HepG2 (cell line): ENCODE measurements around the gene SRSF10. TPM values are rescaled to one million over a fixed set of nuclear protein-coding genes. Genes with fewer than 3 reads are reported as not detected.

Source experiments
- ATAC-seq: fragments of 200-7000 bp; cut with Tn5 transposase; 3 replicates; pipeline ENCODE4 v1.9.1; 2020; ENCODE audit warnings: mild to moderate bottlenecking, moderate library complexity
- BruUV-seq: library from RNA; stranded (reverse); fragments of 400-500 nt; replicated peaks from 2 replicates; lab custom pipeline; 2021; lab: Mats Ljungman, UMichigan
- CTCF ChIA-PET: fragments of 300-600 bp; formaldehyde crosslinking; extraction: SDS; loops from one replicate; lab custom pipeline; 2021; ENCODE audit warnings: low total read pairs, inconsistent platforms, low intra/inter-chr PET ratio; lab: Yijun Ruan, JAX
- POLR2A ChIA-PET: fragments of 350-600 bp; sonication (Branson Sonifier 250); formaldehyde crosslinking; loops from one replicate; lab custom pipeline; 2020; ENCODE audit warnings: antibody characterized with exemption, inconsistent platforms; lab: Yijun Ruan, JAX
- DNase-seq: peaks from one replicate; pipeline ENCODE4 v3.0.0-alpha.2; 2015; ENCODE audit warnings: low spot score
- FAIRE-seq: peaks from 3 replicates; lab custom pipeline; 2011; peaks lifted over from hg19 to GRCh38; lab: Jason Lieb, UNC
- H2AFZ ChIP-seq: one replicate; pipeline ENCODE4 v1.6.1; 2011; ENCODE audit warnings: low read length, inconsistent platforms
- H3K27ac ChIP-seq: fragments of 300-600 bp; 3 replicates; pipeline ENCODE4 v1.8.0; 2011; ENCODE audit warnings: mixed run types, mild to moderate bottlenecking, mixed read lengths, low read length, inconsistent platforms; ENCODE audit not compliant: insufficient read depth; ENCODE audit errors: extremely low read length
- H3K27me3 ChIP-seq, 2 experiments: fragments of 200-600 bp in 1 of 2; 2 replicates in 1 of 2; 3 replicates in 1 of 2; pipeline versions ENCODE4 v1.6.0 to v1.8.0; 2011; ENCODE audit warnings: low read length in 2 of 2, mild to moderate bottlenecking in 2 of 2, moderate library complexity in 2 of 2, inconsistent platforms in 1 of 2; ENCODE audit not compliant: insufficient read depth in 2 of 2, control insufficient read depth in 1 of 2
- H3K36me3 ChIP-seq, 2 experiments: fragments of 200-600 bp in 1 of 2; replicated peaks in 1 of 2; 2 replicates in 1 of 2; 3 replicates in 1 of 2; pipeline versions ENCODE4 v1.5.1 to v1.8.0; 2011; ENCODE audit warnings: low read length in 2 of 2, inconsistent platforms in 1 of 2; ENCODE audit not compliant: insufficient read depth in 2 of 2, control insufficient read depth in 1 of 2
- H3K4me1 ChIP-seq: 2 replicates; pipeline ENCODE4 v1.5.1; 2012; ENCODE audit warnings: low read length, inconsistent platforms; ENCODE audit not compliant: insufficient read depth
- H3K4me2 ChIP-seq: 2 replicates; pipeline ENCODE4 v1.6.0; 2011; ENCODE audit warnings: low read depth, low read length, inconsistent platforms
- H3K4me3 ChIP-seq, 3 experiments: fragments of 200-600 bp in 1 of 3; sonication (generic), shearing (Covaris generic) in 1 of 3; replicated peaks in 1 of 3; 2 replicates each; pipeline ENCODE4 v1.5.1; 2011 to 2016; ENCODE audit warnings: low read length in 3 of 3, inconsistent platforms in 2 of 3, low read depth in 2 of 3, mild to moderate bottlenecking in 2 of 3, control low read depth in 1 of 3, mixed read lengths in 1 of 3; ENCODE audit not compliant: insufficient read depth in 1 of 3
- H3K79me2 ChIP-seq: one replicate; pipeline ENCODE4 v1.6.1; 2011; ENCODE audit warnings: low read length, inconsistent platforms; ENCODE audit not compliant: insufficient read depth
- H3K9ac ChIP-seq: 2 replicates; pipeline ENCODE4 v1.6.0; 2011; ENCODE audit warnings: mild to moderate bottlenecking, low read depth, low read length, inconsistent platforms; ENCODE audit not compliant: insufficient read depth
- H3K9me3 ChIP-seq: 2 replicates; pipeline ENCODE4 v1.5.1; 2012; ENCODE audit warnings: mild to moderate bottlenecking, low read length
- H4K20me1 ChIP-seq: 2 replicates; pipeline ENCODE4 v1.6.0; 2011; ENCODE audit warnings: inconsistent platforms, mild to moderate bottlenecking, low read length, moderate library complexity; ENCODE audit not compliant: insufficient read depth
- HNRNPL ChIP-seq: fragments of 200-400 bp; formaldehyde crosslinking; IDR thresholded peaks from 2 replicates; pipeline ENCODE4 v1.6.1; 2017; ENCODE audit warnings: mild to moderate bottlenecking, low read depth, low read length
- MED13 ChIP-seq: sonication (generic); formaldehyde crosslinking; IDR thresholded peaks from 2 replicates; pipeline ENCODE4 v1.5.0; 2020; ENCODE audit warnings: missing genetic modification reagents
- MEF2D ChIP-seq: sonication (generic); formaldehyde crosslinking; IDR thresholded peaks from 2 replicates; pipeline ENCODE4 v1.5.1; 2020; ENCODE audit warnings: mild to moderate bottlenecking, missing genetic modification reagents
- MXD4 ChIP-seq: IDR thresholded peaks from 2 replicates; pipeline ENCODE4 v1.6.1; 2016; ENCODE audit warnings: mild to moderate bottlenecking, missing biosample characterization, missing genetic modification reagents
- NAIF1 ChIP-seq: sonication (generic); formaldehyde crosslinking; IDR thresholded peaks from 2 replicates; pipeline ENCODE4 v1.5.0; 2020; ENCODE audit warnings: mild to moderate bottlenecking, missing genetic modification reagents, borderline replicate concordance
- RBFOX2 ChIP-seq: fragments of 200-400 bp; formaldehyde crosslinking; IDR thresholded peaks from 2 replicates; pipeline ENCODE4 v1.6.1; 2017; ENCODE audit warnings: low read depth, mild to moderate bottlenecking, low read length
- RXRA ChIP-seq: sonication (generic); formaldehyde crosslinking; IDR thresholded peaks from 2 replicates; pipeline ENCODE4 v1.5.1; 2020; ENCODE audit warnings: missing genetic modification reagents
- TBX3 ChIP-seq: fragments of 450-650 bp; IDR thresholded peaks from 2 replicates; pipeline ENCODE4 v1.6.1; 2017; ENCODE audit warnings: antibody characterized with exemption, mild to moderate bottlenecking, inconsistent platforms, borderline replicate concordance
- YY1 ChIP-seq: IDR thresholded peaks from 2 replicates; pipeline ENCODE4 v1.6.1; 2011; ENCODE audit warnings: low read length, low read depth, moderate library complexity, mild to moderate bottlenecking; ENCODE audit not compliant: insufficient read depth, insufficient replicate concordance
- ZFP36L1 ChIP-seq: sonication (generic); formaldehyde crosslinking; IDR thresholded peaks from 2 replicates; pipeline ENCODE4 v1.8.0; 2022; ENCODE audit warnings: mild to moderate bottlenecking, missing genetic modification reagents, moderate library complexity
- ZNF260 ChIP-seq: sonication (generic); formaldehyde crosslinking; IDR thresholded peaks from 2 replicates; pipeline ENCODE4 v1.4.0; 2020; ENCODE audit warnings: missing genetic modification reagents, low read depth, mild to moderate bottlenecking, borderline replicate concordance
- ZNF44 ChIP-seq: sonication (generic); formaldehyde crosslinking; IDR thresholded peaks from 2 replicates; pipeline ENCODE4 v1.5.1; 2020; ENCODE audit warnings: mild to moderate bottlenecking, missing genetic modification reagents
- ZNF878 ChIP-seq: sonication (generic); formaldehyde crosslinking; IDR thresholded peaks from 2 replicates; pipeline ENCODE4 v1.8.1; 2023; ENCODE audit warnings: mild to moderate bottlenecking, missing genetic modification reagents, moderate library complexity
- ZSCAN31 ChIP-seq: sonication (generic); formaldehyde crosslinking; IDR thresholded peaks from 2 replicates; pipeline ENCODE4 v1.5.0; 2020; ENCODE audit warnings: low read depth, mild to moderate bottlenecking, missing genetic modification reagents
- ZSCAN9 ChIP-seq: IDR thresholded peaks from 2 replicates; pipeline ENCODE4 v1.6.1; 2016; ENCODE audit warnings: borderline replicate concordance
- ZZZ3 ChIP-seq: sonication (generic); formaldehyde crosslinking; IDR thresholded peaks from 2 replicates; pipeline ENCODE4 v1.4.0; 2020; ENCODE audit warnings: missing genetic modification reagents, mild to moderate bottlenecking, borderline replicate concordance
- WGBS: methylation state at CpG from one replicate; pipeline ENCODE4 v1.1.6; 2017; ENCODE audit warnings: low lambda C conversion rate; 5-methylcytosine and 5-hydroxymethylcytosine counted together
- in situ Hi-C: cut with HindIII; loops from 2 replicates; pipeline ENCODE4 v1.10.0; 2017; ENCODE audit warnings: low pct_unique_long_range_greater_than_20kb; ENCODE audit not compliant: extremely low pct_ligation_motif_present
- intact Hi-C: fragments of 100-400 bp; cut with micrococcal nuclease; formaldehyde crosslinking; loops from one replicate; pipeline ENCODE4 v1.10.0; 2022; ENCODE audit not compliant: unreplicated experiment
- polyA plus RNA-seq, 8 experiments: library from polyadenylated mRNA; depleted of rRNA in 3 of 8; stranded (reverse) in 7 of 8; unstranded in 1 of 8; fragments of >200 nt; fragmentation: Illumina TruSeq in 4 of 8; extraction: Trizol in 4 of 8; gene quantifications; 2 replicates each; pipeline versions ENCODE4 v1.2.1 to v1.2.3, GENCODE V29; 2011 to 2016; ENCODE audit warnings: low read depth in 4 of 8, missing spikeins in 1 of 8, mixed read lengths in 1 of 8; ENCODE audit not compliant: insufficient read depth in 1 of 8
- total RNA-seq, 5 experiments: library from RNA; depleted of rRNA; stranded (reverse); fragments of >200 nt; fragmentation: Illumina TruSeq; extraction: Trizol; gene quantifications; 2 replicates each; pipeline ENCODE4 v1.2.3, GENCODE V29; 2016; ENCODE audit warnings: low read depth in 1 of 5
- TF ChIP-seq, protein P1 (sequence below): sonication (generic); formaldehyde crosslinking; IDR thresholded peaks from 2 replicates; pipeline ENCODE4 v1.5.1; 2020; ENCODE audit warnings: mild to moderate bottlenecking, missing genetic modification reagents, moderate library complexity

Gene SRSF10
- total and polyA plus RNA-seq, 2 of the 13 experiments (the other 11 are each of a cell fraction or from before 2014, with no cell fraction given) = 126 to 186 TPM

DNA sequence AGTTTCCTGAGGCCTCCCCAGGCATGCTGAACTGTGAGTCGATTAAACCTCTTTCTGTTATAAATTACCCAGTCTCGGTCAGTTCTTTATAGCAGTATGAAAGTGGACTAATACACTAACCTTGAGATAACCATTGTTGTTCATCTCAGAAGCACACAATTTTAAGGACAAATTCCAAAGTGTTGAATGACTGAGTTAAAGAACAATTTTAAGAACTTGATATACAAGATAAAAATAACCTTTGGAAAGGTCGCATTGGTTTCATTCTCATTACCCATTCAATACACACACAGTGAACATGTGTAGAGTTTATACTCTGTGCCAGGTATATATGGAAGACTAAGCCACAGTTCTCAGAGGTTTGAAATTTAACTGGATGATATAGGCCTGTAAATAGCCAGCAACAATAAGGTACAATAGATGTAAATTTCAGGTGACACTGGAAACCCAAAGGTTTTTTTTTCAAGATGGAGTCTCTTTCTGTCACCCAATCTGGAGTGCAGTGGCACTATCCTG is 19.1 kb upstream of the SRSF10 start:
- no TSS peak for BruUV-seq
- no peaks in the 10 kb centered on the region for H3K27me3 ChIP-seq
- ChIA-PET CTCF (no interaction called here), POLR2A (no interaction called here)
- H3K9me3 ChIP-seq = no peaks in the 10 kb centered on the region
- no peak for FAIRE-seq
- intact Hi-C loops (no loop called here), in situ Hi-C loops (no loop called here)
- peak overlapping the region; percentile 5 for H2AFZ ChIP-seq
- peaks cover 72% of the 10 kb centered on the region for H3K4me1 ChIP-seq
- ATAC-seq = no peak
- WGBS = 72% methylated on average over 3 of the region's 3 CpGs
- no peak overlapping the region for H3K27ac ChIP-seq
- no peak for TF ChIP-seq NAIF1
- no peaks in the 10 kb centered on the region for H3K36me3 ChIP-seq
- H3K9ac ChIP-seq = no peak overlapping the region
- no peaks in the 10 kb centered on the region for H4K20me1 ChIP-seq
- H3K4me3 ChIP-seq = no peak overlapping the region
- DNase-seq = no peak
- no peak overlapping the region for H3K4me2 ChIP-seq
- H3K79me2 ChIP-seq = no peaks in the 10 kb centered on the region

DNA sequence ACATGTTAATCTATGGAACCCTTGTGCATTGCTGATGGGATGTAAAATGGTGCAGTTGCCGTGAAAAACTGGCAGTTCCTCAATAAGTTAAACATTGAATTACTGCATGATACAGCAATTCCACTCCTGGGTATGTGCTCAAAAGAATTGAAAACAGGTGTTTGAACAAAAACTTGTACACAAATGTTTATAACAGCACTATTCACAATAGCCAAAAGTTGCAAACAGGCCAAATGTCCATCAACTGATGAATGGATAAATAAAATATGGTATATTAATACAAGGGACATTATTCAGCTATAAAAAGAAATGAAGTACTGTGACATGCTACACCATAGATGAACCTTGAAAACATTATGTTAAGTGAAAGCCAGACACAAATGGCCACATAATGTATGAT is 17.7 kb upstream of the SRSF10 start:
- Histone ChIP-seq H3K4me2 (no peak overlapping the region), H3K27me3 (no peaks in the 10 kb centered on the region), H3K79me2 (no peaks in the 10 kb centered on the region), H4K20me1 (no peaks in the 10 kb centered on the region), H3K36me3 (no peaks in the 10 kb centered on the region), H3K9me3 (no peaks in the 10 kb centered on the region), H3K9ac (no peak overlapping the region), H3K27ac (no peak overlapping the region), H3K4me3 (no peak overlapping the region), H3K4me1 (peaks cover 58% of the 10 kb centered on the region), H2AFZ (no peak overlapping the region)
- in situ Hi-C loops = no loop called here
- no peak for TF ChIP-seq MXD4
- no peak for TF ChIP-seq ZFP36L1 (CRISPR knock-in tag)
- TF ChIP-seq ZNF44 (CRISPR knock-in tag) = no peak
- TF ChIP-seq YY1 = no peak
- TF ChIP-seq HNRNPL = no peak
- no peak for TF ChIP-seq RBFOX2
- TF ChIP-seq ZNF878 (CRISPR knock-in tag) = no peak
- no peak for TF ChIP-seq TBX3
- no peak for TF ChIP-seq ZSCAN31 (CRISPR knock-in tag)
- TF ChIP-seq ZNF260 = no peak
- no peak for TF ChIP-seq ZZZ3 (CRISPR knock-in tag)
- TF ChIP-seq ZSCAN9 (CRISPR knock-in tag) = no peak
- TF ChIP-seq RXRA (CRISPR knock-in tag) = no peak
- TF ChIP-seq MEF2D (CRISPR knock-in tag) = no peak
- TF ChIP-seq, protein P1, sequence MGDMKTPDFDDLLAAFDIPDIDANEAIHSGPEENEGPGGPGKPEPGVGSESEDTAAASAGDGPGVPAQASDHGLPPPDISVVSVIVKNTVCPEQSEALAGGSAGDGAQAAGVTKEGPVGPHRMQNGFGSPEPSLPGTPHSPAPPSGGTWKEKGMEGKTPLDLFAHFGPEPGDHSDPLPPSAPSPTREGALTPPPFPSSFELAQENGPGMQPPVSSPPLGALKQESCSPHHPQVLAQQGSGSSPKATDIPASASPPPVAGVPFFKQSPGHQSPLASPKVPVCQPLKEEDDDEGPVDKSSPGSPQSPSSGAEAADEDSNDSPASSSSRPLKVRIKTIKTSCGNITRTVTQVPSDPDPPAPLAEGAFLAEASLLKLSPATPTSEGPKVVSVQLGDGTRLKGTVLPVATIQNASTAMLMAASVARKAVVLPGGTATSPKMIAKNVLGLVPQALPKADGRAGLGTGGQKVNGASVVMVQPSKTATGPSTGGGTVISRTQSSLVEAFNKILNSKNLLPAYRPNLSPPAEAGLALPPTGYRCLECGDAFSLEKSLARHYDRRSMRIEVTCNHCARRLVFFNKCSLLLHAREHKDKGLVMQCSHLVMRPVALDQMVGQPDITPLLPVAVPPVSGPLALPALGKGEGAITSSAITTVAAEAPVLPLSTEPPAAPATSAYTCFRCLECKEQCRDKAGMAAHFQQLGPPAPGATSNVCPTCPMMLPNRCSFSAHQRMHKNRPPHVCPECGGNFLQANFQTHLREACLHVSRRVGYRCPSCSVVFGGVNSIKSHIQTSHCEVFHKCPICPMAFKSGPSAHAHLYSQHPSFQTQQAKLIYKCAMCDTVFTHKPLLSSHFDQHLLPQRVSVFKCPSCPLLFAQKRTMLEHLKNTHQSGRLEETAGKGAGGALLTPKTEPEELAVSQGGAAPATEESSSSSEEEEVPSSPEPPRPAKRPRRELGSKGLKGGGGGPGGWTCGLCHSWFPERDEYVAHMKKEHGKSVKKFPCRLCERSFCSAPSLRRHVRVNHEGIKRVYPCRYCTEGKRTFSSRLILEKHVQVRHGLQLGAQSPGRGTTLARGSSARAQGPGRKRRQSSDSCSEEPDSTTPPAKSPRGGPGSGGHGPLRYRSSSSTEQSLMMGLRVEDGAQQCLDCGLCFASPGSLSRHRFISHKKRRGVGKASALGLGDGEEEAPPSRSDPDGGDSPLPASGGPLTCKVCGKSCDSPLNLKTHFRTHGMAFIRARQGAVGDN = no peak
- TF ChIP-seq MED13 (CRISPR knock-in tag) = no peak
- intact Hi-C loops = no loop called here
- 85% methylated on average over 1 of the region's 1 CpG for WGBS
- no peak for DNase-seq
- no peak for ATAC-seq
- ChIA-PET POLR2A (no interaction called here), CTCF (no interaction called here)
- BruUV-seq = no TSS peak
- no peak for FAIRE-seq
